ENCODE results near the gene ZNF446.

ZNF446 gene

GRCh38 chr19:58455306-58455705 is 20.8 kb upstream of the ZNF446 start:
- TF ChIP-seq, protein P1, sequence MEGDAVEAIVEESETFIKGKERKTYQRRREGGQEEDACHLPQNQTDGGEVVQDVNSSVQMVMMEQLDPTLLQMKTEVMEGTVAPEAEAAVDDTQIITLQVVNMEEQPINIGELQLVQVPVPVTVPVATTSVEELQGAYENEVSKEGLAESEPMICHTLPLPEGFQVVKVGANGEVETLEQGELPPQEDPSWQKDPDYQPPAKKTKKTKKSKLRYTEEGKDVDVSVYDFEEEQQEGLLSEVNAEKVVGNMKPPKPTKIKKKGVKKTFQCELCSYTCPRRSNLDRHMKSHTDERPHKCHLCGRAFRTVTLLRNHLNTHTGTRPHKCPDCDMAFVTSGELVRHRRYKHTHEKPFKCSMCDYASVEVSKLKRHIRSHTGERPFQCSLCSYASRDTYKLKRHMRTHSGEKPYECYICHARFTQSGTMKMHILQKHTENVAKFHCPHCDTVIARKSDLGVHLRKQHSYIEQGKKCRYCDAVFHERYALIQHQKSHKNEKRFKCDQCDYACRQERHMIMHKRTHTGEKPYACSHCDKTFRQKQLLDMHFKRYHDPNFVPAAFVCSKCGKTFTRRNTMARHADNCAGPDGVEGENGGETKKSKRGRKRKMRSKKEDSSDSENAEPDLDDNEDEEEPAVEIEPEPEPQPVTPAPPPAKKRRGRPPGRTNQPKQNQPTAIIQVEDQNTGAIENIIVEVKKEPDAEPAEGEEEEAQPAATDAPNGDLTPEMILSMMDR (IDR thresholded peaks at IDR 0.05; ENCODE audit: low read length) = no peak
- TF ChIP-seq EZH2 (IDR thresholded peaks at IDR 0.05; ENCODE audit: borderline replicate concordance, low read length) = no peak
- Histone ChIP-seq H3K4me2 (ENCODE audit: low read length) (no peak overlapping the region), H3K79me2 (ENCODE audit: insufficient read depth, low read length) (no peaks in the 10 kb centered on the region), H3K9ac (ENCODE audit: low read length) (no peak overlapping the region), H3F3A (ENCODE audit: insufficient read depth, low read length) (no peaks in the 10 kb centered on the region), H4K20me1 (ENCODE audit: insufficient read depth, low read length) (no peaks in the 10 kb centered on the region), H3K27ac (ENCODE audit: low read depth, low read length, poor library complexity, severe bottlenecking) (no peak overlapping the region), H3K4me1 (ENCODE audit: insufficient read depth, low read length, severe bottlenecking) (peaks cover 15% of the 10 kb centered on the region), H3K27me3 (ENCODE audit: insufficient read depth, low read length) (no peaks in the 10 kb centered on the region), H3K4me3 (ENCODE audit: low read depth, low read length, poor library complexity, severe bottlenecking) (no peak overlapping the region), H3K9me3 (ENCODE audit: low read length) (no peaks in the 10 kb centered on the region), H3K36me3 (ENCODE audit: insufficient read depth, low read length) (peaks cover 36% of the 10 kb centered on the region), H2AFZ (ENCODE audit: low read length) (no peak overlapping the region), H3K9me2 (ENCODE audit: low read depth, low read length) (no peaks in the 10 kb centered on the region)

GRCh38 chr19:58456111-58456510 is 20.0 kb upstream of the ZNF446 start:
- H3K4me2 ChIP-seq (ENCODE audit: low read length) = no peak overlapping the region
- H3K9me3 ChIP-seq (ENCODE audit: low read length) = no peaks in the 10 kb centered on the region
- TF ChIP-seq EZH2 (IDR thresholded peaks at IDR 0.05; ENCODE audit: borderline replicate concordance, low read length) = no peak
- TF ChIP-seq, protein P1 (IDR thresholded peaks at IDR 0.05; ENCODE audit: low read length) = no peak
- H3K27ac ChIP-seq (ENCODE audit: low read depth, low read length, poor library complexity, severe bottlenecking) = no peak overlapping the region
- H3F3A ChIP-seq (ENCODE audit: insufficient read depth, low read length) = no peaks in the 10 kb centered on the region
- no peak overlapping the region for H3K4me3 ChIP-seq (ENCODE audit: low read depth, low read length, poor library complexity, severe bottlenecking)
- H4K20me1 ChIP-seq (ENCODE audit: insufficient read depth, low read length) = no peaks in the 10 kb centered on the region
- H3K9ac ChIP-seq (ENCODE audit: low read length) = no peak overlapping the region
- no peak overlapping the region for H2AFZ ChIP-seq (ENCODE audit: low read length)
- H3K9me2 ChIP-seq (ENCODE audit: low read depth, low read length) = no peaks in the 10 kb centered on the region
- H3K36me3 ChIP-seq (ENCODE audit: insufficient read depth, low read length) = peaks cover 36% of the 10 kb centered on the region
- H3K27me3 ChIP-seq (ENCODE audit: insufficient read depth, low read length) = no peaks in the 10 kb centered on the region
- peaks cover 9% of the 10 kb centered on the region for H3K4me1 ChIP-seq (ENCODE audit: insufficient read depth, low read length, severe bottlenecking)
- H3K79me2 ChIP-seq (ENCODE audit: insufficient read depth, low read length) = no peaks in the 10 kb centered on the region

DNA sequence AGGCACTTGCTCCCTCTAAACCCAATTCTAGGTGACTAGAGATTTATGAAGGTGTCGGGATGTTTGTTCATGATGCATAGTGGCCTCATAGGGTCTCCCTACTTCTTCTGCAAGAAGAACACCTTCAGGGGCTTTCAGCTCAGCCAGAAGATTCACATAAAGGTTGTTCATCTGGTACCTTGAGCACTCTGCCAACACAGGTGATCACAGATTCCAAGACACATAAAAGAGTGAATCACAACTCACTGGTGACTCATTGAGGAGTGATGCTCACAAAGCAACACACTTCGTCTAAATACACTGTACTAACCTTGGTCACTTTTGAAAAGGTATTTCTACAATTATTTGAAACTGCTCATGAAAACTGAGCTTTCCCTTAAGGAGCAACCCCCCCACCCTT is 16.1 kb upstream of the ZNF446 start:
- Histone ChIP-seq H3K9me3 (ENCODE audit: low read length) (no peaks in the 10 kb centered on the region), H3K9me2 (ENCODE audit: low read depth, low read length) (no peaks in the 10 kb centered on the region), H4K20me1 (ENCODE audit: insufficient read depth, low read length) (no peaks in the 10 kb centered on the region), H3K4me1 (ENCODE audit: insufficient read depth, low read length, severe bottlenecking) (peaks cover 8% of the 10 kb centered on the region), H3K27me3 (ENCODE audit: insufficient read depth, low read length) (no peaks in the 10 kb centered on the region), H2AFZ (ENCODE audit: low read length) (no peak overlapping the region), H3K36me3 (ENCODE audit: insufficient read depth, low read length) (peaks cover 24% of the 10 kb centered on the region), H3K4me2 (ENCODE audit: low read length) (no peak overlapping the region), H3F3A (ENCODE audit: insufficient read depth, low read length) (no peaks in the 10 kb centered on the region; the same call in 1 of the 2 replicates), H3K9ac (ENCODE audit: low read length) (no peak overlapping the region), H3K27ac (ENCODE audit: low read depth, low read length, poor library complexity, severe bottlenecking) (no peak overlapping the region), H3K4me3 (ENCODE audit: low read depth, low read length, poor library complexity, severe bottlenecking) (no peak overlapping the region), H3K79me2 (ENCODE audit: insufficient read depth, low read length) (no peaks in the 10 kb centered on the region)
- TF ChIP-seq, protein P1 (IDR thresholded peaks at IDR 0.05; ENCODE audit: low read length) = no peak
- no peak for TF ChIP-seq EZH2 (IDR thresholded peaks at IDR 0.05; ENCODE audit: borderline replicate concordance, low read length)

All from OCI-LY1 (cell line).